Activated effector memory CD4-positive, alpha-beta T cell treated with anti-CD3 and anti-CD28 coated beads, Interleukin-2, amount 50 U/mL, for 16 hours (primary cell): ENCODE measurements around the gene MTERF4.

ENCODE experiments used
- DNase-seq: peaks from one replicate; pipeline ENCODE4 v3.0.0-alpha.2; 2020

MTERF4 gene

GRCh38 chr2:241084856-241085444 is 17.1 kb downstream of the MTERF4 start:
- no peak for DNase-seq

GRCh38 chr2:241083091-241083415 is 19.0 kb downstream of the MTERF4 start:
- no peak for DNase-seq

DNA sequence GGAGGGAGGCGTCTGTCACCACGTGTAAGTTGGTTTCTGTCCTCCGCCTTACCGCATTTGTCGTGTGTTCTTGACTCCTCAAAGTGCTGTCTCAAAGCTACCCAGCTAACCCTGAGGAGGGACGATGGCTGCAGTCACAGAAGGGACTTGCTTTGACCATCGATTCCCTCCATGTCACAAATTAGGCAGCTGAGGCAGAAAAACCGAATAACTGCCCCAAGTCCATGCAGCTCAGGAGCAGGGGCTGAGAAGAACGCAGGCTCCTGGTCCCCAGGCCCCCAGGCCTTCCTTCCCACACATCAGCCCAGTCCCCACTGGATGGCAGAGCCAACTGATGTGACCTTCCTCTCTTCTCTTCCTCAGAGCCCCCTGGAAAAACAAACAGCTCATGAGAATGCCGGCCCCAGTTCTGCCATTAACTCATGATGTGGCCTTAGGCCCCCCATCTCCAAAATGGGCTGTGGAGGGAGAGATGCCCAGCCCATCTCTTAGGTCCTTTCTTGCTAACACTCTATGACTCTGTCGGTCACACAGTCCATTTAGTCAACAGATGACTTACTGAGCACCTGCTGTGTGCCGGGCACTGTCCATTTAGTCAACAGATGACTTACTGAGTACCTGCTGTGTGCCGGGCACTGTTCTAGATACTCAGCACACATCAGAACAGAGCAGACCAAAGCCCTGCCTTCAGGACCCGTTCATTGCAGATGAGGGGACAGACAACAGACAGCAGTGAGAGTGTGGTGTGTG is 19.6 kb downstream of the MTERF4 start:
- no peak for DNase-seq

- DNase-seq: no peak
Observed at GRCh38 chr2:241081643-241082340, 20.3 kb downstream of the MTERF4 start.

GRCh38 chr2:241081190-241081642 is 20.9 kb downstream of the MTERF4 start:
- no peak for DNase-seq

- no peak for DNase-seq
Observed at GRCh38 chr2:241080405-241081189, 21.5 kb downstream of the MTERF4 start.

DNA sequence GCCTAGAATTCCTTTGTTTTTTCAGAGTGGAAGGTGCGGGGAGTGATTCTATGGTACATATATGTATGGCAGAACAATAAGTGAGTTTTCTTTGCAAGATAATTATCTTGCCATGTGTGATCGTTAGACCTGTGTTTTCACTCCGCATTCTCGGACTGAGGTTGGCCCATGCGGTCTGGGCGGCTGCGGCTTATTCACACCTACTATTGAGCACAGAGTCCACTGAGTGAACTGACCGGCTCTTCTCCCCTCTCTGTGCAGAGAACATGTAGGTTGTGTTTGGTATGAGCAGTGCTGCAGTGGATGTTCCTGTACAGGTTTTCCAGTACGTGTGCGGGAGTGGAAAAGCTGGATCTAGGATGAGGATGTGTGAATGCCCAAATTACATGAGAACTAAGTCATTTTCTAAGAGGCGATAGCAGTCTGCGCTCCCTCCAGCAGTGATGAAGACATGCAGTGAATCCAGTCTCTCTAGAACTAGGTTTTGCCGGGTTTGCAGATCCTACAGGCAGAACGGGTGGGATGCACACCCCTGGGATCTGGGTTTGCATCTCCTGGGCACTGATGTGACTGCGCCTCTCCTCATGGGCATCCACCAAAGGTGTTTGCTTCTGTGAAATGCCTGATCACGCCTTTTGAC is 27.1 kb downstream of the MTERF4 start:
- no peak for DNase-seq

DNA sequence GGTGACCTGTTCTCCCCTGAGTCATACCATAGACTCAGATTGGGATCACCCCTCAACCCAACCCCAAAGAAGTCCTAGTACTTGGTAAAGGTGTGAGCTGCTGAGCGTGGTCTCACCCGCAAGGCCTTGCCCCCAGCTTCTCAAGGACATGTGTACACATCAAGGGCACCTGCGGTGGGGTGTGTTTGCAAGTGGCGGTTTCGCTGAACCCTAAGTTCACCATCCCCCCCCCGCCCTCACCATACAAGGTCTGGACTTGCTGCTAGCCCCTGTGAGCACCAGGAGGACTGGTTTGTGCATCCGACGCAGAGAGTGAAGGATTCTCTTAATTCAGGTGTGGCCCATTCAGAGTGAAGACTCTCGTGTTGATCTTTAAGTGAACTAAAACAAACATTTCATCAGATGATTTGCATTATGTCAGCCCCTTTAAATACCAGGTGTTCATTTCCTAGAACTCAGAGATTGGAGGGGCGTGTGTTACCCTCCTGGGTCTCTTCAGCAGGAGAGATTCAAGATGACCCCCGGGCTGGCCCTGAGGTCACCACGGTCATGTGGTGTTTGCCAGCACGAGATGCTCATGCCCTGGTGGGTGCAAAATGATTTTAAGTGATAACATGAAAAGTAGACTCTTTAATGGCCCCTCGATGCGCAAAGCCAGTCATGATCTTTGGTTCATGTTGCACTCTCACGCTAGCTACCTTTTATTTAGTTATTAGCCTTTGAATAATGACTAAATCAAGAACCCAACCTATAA is 27.8 kb downstream of the MTERF4 start:
- DNase-seq: no peak

DNA sequence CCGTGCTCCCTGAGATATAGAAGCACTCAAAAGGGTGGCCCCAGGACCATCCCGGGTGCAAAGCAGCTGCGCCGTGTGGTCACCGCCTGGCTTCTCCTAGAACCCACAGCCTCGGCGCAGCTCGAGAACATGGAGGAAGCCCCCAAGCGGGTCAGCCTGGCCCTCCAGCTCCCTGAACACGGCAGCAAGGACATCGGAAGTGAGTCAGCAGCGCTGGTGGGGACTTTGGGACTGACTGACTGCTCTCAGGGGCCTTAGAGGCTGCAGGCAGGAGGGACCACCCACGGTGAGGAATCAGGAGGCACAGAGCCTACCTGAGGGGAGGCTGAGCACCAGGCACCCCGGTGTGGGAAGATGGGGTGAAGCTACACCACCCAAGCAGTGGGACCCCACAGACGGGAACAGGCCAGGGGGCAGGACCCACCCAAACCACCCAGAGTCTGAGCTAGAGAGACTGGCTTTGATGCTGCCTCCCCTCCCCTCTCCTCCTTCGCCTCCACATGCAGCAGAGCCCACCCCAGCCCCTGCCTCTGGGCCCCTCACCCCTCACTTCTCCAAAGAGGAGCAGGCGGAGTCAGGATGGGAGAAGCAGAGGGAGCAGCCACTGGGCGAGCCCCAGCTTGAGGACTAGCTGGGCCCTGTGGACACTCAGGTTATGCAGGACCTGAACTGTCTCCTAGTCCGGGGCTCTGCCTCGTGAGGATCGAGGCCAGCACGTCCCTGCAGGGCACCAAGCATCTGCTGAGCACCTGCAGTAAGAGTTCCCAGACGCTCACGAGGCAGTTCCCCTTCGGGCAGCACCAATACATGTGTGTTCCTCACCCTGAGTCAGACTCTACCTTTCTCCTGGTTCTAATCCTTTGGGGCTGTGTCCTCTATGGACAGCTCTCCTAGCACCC is 28.7 kb downstream of the MTERF4 start:
- no peak for DNase-seq

DNA sequence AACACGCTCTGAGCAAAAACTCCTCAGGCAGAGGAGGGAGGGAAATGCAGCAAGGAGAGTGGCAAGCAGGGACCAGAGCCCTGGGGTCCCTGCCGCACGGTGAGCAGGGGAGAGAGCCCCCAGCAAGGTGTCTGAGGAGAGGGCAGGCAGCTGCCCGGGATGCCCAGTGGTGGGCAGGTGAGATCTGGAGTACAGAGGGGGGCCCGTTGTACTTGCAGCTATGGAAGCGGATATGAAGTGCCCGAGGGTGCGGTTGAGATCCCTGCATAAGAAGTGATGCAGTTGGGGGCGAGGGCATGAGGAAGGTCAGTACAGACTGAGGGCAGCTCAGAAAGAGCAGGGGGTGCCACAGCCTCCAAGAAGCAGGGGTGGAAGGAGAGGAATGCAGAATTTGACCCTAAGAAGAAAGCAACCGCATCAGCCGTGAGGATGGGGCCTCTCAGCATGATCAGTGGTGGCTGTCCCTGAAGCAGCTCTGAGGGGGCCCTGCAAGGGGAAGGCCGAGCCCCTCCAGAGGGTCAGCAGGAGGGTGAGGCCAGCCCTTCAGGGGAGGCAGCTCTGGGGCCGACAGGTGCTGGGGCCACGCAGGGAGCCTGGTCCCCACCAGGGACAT is 29.4 kb downstream of the MTERF4 start:
- DNase-seq: no peak

- DNase-seq: no peak
Observed at GRCh38 chr2:241072151-241072550, 29.9 kb downstream of the MTERF4 start.

GRCh38 chr2:241071677-241072111 is 30.4 kb downstream of the MTERF4 start:
- DNase-seq: no peak

DNA sequence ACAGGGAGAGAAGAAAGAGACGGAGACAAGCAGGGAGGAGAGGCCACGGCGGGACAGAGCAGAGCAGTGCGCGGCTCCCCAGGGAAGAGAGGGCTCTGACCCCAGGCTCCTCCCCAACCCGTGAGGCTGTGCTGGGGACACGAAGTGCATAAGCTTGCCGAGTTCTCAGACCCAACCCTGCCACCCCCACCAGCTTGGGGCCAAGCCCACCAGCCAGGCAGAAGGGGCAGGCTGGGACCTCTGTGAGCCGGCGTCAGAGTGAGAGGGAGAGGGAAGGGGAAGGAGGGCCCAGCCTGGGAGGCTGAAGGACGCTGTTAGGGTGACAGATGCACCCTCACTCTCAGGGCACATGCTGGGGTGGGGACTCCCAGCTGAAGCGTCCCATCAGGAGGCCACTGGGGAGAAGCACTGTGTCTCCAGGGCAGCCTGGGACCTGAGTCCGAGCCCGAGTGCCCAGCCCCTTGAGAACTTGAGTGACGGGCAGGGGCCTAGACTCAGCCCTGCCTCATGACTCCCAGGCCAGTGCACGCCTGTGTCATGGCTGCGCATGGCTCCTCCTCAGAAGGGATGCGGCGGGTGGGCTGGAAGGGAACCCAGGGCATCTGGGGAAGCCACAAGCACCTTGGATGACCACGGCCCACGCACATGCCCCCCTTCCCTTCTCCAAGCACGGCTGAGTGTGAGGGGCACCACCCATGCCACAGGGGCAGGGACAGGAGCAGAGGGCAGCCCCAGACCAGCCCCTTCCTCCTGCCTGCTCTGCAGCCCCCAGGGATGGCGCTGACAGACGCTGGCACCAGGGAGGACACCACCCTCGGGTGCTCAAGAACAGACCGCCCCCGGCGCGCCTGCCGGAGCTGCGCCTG is 31.0 kb downstream of the MTERF4 start:
- DNase-seq: no peak

DNA sequence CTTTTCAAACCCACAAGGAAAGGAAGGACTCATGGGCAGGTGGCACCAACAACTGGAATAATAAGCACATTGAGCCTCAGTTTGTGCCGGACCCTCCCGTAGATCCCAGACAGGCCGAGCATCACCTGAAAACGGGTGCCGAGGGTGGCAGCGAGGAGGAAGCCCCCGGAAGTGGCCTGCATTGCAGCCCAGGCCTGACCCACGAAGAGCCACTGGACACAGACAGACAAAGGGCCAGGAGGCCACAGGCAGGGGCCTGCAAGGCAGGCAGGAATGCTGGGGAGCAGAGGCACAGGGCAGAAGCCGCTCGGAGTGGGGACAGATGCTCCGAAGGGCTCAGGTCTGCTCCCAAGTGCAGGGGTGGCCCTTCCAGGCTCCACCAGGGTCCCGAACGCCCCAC is 31.7 kb downstream of the MTERF4 start:
- DNase-seq: no peak

GRCh38 chr2:241069821-241070281 is 32.2 kb downstream of the MTERF4 start:
- no peak for DNase-seq

- no peak for DNase-seq
Observed at GRCh38 chr2:241068942-241069810, 32.9 kb downstream of the MTERF4 start.

DNA sequence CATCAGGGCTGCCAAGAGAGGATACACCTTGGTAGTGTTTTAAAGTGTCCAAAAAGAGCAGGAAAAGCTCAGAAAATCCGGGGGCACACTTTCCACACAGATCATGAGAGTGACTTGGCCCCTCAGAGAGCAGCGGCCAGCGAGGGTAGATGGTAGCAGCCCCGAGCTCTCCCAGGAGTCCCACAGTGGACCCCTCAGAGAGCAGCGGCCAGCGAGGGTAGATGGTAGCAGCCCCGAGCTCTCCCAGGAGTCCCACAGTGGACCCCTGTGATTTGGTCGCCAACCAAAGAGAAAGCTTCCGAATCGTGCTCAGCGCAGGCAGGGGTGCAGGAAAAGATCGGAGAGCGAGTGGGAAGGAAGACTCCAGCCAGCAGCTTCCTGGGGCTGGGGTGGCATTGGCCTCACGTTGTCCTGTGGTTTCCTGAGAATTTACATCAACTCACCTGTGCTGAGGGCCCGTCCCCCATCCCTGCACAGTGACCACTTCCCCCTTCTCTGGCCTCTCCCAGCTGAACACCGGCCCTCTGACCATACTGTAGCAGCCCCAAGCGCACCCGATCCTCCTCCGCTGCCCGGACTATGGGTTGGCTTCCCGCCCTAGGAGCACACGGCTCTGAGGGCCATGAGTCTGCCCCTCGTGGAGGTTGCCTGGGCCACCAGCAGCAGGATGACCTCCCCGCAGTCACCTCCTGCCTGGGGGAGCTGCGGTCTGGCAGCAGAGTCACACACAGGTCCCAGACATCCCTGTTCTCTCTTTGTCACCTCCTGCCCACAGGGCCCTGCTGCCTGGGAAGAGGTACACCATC is 33.7 kb downstream of the MTERF4 start:
- DNase-seq: no peak
